ENCODE measurements around the gene CEP41.
A peak's percentile ranks its signal among the peaks of the same experiment; 100 is the strongest.

The CEP41 gene

GRCh38 chr7:130440527-130441365 lies at the start of gene CEP41:
TSS of gene CEP41 (minus strand) at chr7:130441016. CDS start at chr7:130440966, 50 bp downstream.
- peak; percentile 93 to 94 for DNase-seq (ENCODE audit: low read depth in 2 of 2)

- DNase-seq (ENCODE audit: low read depth in 2 of 2), result no peak
Measured at GRCh38 chr7:130490311-130490791, 49.5 kb upstream of the CEP41 start.

GRCh38 chr7:130489140-130489983 lies 48.5 kb upstream of the CEP41 start:
- DNase-seq (ENCODE audit: low read depth in 2 of 2), result no peak

- DNase-seq (ENCODE audit: low read depth in 2 of 2), result no peak
Measured at GRCh38 chr7:130488392-130489139, 47.8 kb upstream of the CEP41 start.

- DNase-seq (ENCODE audit: low read depth in 2 of 2), result no peak
Measured at GRCh38 chr7:130486954-130487436, 46.2 kb upstream of the CEP41 start.

- peak; percentile 44 to 48 for DNase-seq (ENCODE audit: low read depth in 2 of 2)
Measured at GRCh38 chr7:130486114-130486953, 45.5 kb upstream of the CEP41 start.

GRCh38 chr7:130485734-130486113 lies 44.9 kb upstream of the CEP41 start:
- DNase-seq (ENCODE audit: low read depth in 2 of 2), result no peak

- no peak for DNase-seq (ENCODE audit: low read depth in 2 of 2)
Measured at GRCh38 chr7:130483031-130483430, 42.2 kb upstream of the CEP41 start.

GRCh38 chr7:130481898-130482297 lies 41.1 kb upstream of the CEP41 start:
- no peak for DNase-seq (ENCODE audit: low read depth in 2 of 2)

- DNase-seq (ENCODE audit: low read depth in 2 of 2), result no peak
Measured at GRCh38 chr7:130479716-130480400, 39.0 kb upstream of the CEP41 start.

GRCh38 chr7:130478991-130479390 lies 38.2 kb upstream of the CEP41 start:
- no peak for DNase-seq (ENCODE audit: low read depth in 2 of 2)

- no peak for DNase-seq (ENCODE audit: low read depth in 2 of 2)
Measured at GRCh38 chr7:130476297-130477150, 35.7 kb upstream of the CEP41 start.

- no peak for DNase-seq (ENCODE audit: low read depth in 2 of 2)
Measured at GRCh38 chr7:130475776-130476175, 35.0 kb upstream of the CEP41 start.

- DNase-seq (ENCODE audit: low read depth in 2 of 2), result no peak
Measured at GRCh38 chr7:130473876-130474275, 33.1 kb upstream of the CEP41 start.

GRCh38 chr7:130473289-130473688 lies 32.5 kb upstream of the CEP41 start:
- DNase-seq (ENCODE audit: low read depth in 2 of 2), result no peak

- DNase-seq (ENCODE audit: low read depth in 2 of 2), result no peak
Measured at GRCh38 chr7:130471974-130472373, 31.2 kb upstream of the CEP41 start.

- no peak for DNase-seq (ENCODE audit: low read depth in 2 of 2)
Measured at GRCh38 chr7:130468612-130469011, 27.8 kb upstream of the CEP41 start.

- no peak for DNase-seq (ENCODE audit: low read depth in 2 of 2)
Measured at GRCh38 chr7:130463553-130464434, 23.0 kb upstream of the CEP41 start.
